ENCODE results near the gene DNAAF1.

GRCh38 chr16:84159007-84159406, 13.9 kb downstream of the DNAAF1 start:
- TF ChIP-seq CTCF (IDR thresholded peaks at IDR 0.05), result no peak
- TF ChIP-seq POLR2A (IDR thresholded peaks at IDR 0.05), result no peak

All from tibial nerve (tissue), 3 donors.